NCI-H1092 treated with DMSO at 0.1 percent for 48 hours (cell line): ENCODE results near the gene CHEK1.
"Not testable (repeated sequence)": the region's sequence is repeated elsewhere in the genome, so short reads cannot be mapped to it uniquely, and the experiment has no call there.

ENCODE experiments used
- DNase-seq: peaks from one replicate; lab custom pipeline; 2025; lab: John Stamatoyannopoulos, UW

The CHEK1 gene

DNA sequence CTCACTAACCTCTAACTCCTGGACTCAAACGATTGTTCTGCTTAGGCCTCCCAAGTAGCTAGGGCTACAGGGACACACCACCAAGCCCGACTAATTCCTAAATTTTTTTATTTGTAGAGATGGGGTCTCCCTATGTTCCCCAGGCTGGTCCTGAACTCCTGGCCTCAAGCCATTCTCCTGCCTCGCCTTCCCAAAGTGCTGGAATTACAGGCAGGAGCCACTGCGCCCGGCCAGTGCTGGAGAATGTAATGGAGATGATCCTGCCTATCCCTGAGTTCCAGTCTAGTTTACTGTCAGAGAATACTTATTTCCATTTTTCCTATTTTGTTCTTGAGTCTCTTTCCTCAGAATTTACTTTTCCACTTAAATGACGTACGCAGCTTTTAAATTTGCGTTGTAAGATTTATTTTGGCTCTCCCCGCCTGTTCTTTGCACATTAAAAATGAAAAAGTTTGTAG lies at the start of gene CHEK1:
TSS of gene CHEK1 (plus strand) at position 408 of the 458 bp plus-strand sequence. CDS start 1,606 bp downstream, outside the sequence.
- no peak for DNase-seq

DNA sequence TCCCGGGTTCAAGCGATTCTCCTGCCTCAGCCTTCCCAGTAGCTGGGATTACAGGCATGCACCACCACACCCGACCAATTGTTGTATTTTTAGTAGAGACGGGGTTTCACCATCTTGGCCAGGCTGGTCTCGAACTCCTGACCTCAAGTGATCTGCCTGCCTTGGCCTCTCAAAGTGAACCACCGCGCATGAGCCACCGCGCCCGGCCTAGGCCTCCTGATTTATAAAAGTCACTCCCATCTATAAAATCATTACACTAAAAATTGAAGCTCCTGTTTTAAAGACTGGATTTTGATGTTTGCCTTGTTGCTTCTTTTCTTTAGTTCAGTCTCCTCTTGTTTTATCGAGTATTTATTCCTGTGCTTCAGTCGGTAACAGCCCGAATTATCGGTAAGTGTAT lies 47.8 kb upstream of the CHEK1 start:
- DNase-seq, result not testable (repeated sequence)

DNA sequence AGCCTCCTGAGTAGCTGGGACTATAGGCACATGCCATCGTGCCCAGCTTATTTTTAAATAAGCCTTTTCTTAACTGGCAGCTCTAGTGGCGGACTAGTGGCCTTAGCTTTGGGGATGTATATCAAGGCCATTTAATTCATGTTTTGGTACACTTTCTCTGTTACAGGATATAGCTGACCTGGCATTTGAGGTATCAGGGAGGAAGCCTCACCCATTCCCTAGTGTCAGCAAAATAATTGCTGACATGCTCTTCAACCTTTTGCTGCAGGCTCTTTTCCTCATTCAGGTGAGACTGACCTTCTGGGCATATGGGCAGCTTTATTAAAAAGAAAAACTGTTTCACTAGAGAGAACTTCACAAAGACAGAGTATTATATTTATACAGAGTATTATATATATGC lies 46.2 kb upstream of the CHEK1 start:
- no peak for DNase-seq

DNA sequence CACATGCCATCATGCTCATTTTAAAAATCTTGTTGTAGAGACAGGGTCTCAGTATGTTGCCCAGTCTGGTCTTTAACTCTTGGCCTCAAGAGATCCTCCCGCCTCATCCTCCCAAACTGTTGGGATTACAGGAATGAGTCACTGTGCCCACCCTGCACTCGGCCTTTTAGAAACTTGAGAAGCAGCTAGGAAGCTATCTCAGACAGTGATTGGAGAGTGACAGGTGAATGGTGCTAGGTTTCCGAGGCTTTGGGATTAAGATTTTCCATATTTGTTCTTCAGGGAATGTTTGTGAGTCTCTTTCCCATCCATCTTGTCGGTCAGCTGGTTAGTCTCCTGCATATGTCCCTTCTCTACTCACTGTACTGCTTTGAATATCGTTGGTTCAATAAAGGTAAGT lies 45.2 kb upstream of the CHEK1 start:
- DNase-seq, result no peak

DNA sequence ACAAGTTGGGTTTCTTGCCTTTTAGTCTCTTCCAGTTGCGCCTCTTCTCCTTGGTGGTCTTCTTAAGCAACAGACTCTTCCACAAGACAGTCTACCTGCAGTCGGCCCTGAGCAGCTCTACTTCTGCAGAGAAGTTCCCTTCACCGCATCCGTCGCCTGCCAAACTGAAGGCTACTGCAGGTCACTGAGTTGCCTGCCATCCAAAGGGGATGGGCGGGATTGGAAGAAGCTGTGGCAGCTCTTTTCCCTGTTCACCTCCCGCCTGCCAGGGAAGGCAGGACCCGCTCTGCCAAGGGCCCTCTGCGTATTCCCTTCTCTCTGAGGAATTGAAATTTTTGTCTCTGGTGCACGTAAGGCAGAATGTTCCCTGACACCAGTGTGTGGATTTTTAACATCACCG lies 41.5 kb upstream of the CHEK1 start:
- no peak for DNase-seq

DNA sequence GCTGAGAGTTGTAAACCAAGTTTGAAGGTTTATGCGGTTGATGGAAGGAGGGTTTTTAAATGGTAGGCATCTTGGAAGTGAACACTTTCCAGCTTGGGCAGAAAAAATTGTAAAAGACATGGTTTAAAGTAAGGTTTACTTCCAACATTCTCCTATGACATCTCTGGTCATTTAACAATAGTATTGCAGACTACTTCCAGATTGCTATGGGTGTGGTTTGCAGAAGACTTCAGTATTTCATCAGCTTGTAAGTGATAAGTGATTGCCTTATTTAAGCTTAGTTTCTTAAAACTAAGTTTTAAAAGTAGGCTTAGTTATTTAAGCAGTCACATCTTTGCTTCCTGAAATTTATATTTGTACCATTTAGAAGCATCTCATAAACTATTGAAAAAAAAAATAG lies 39.5 kb upstream of the CHEK1 start:
- DNase-seq, result no peak

DNA sequence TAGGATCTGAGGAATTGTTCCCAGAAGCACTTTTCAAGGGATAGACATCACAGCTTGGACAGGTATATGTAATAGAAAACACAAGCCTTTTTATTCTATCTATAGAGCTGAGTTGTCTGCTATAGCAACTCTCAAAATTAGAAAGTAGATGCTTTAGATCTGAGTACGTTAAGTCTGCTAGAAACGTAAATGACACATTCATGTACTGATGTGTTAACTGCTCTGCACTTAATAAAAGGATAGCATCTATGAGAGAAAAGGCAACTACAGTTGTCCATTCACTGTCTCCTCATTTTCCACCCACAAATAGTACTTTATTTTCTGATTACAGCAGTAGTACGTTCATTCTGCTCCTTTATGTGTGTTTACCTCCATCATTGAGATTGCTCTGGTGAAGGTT lies 38.3 kb upstream of the CHEK1 start:
- no peak for DNase-seq

DNA sequence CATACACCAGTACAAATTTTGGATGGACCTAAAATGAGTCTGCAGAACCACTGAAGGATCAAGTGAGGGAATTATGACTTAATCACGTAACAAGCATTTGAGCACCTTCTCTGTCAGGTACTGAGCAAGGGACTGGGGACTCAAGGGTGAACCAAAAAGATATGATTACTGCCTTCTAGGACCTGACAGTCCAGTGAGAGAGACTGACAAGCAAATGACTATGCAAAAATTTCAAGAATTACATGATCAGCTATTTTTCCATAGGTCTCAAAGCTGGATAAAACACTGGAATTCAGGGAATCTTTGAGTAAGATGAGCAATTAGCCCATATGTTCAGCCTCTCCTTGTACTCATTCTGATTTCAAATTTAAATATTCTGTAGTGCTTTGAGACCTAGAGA lies 37.5 kb upstream of the CHEK1 start:
- DNase-seq, result no peak

DNA sequence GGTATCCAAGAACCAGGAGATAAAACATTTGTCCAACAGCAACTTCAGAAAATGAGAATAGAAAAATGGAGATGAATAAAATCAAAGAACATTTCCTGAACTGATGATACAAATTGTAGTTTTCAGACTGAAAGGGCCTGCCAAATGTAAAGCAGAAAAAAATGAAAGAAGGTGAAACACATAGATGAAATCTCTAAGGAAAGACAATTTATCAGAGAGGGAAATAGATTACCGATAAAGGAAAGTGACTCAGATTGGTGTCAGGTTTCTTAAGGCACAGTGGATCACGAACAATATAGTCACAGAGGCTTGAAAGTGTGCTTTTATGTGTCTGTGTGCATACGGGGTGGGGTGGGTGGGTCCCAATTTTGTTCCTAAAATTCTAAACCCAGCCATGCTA lies 36.5 kb upstream of the CHEK1 start:
- no peak for DNase-seq

DNA sequence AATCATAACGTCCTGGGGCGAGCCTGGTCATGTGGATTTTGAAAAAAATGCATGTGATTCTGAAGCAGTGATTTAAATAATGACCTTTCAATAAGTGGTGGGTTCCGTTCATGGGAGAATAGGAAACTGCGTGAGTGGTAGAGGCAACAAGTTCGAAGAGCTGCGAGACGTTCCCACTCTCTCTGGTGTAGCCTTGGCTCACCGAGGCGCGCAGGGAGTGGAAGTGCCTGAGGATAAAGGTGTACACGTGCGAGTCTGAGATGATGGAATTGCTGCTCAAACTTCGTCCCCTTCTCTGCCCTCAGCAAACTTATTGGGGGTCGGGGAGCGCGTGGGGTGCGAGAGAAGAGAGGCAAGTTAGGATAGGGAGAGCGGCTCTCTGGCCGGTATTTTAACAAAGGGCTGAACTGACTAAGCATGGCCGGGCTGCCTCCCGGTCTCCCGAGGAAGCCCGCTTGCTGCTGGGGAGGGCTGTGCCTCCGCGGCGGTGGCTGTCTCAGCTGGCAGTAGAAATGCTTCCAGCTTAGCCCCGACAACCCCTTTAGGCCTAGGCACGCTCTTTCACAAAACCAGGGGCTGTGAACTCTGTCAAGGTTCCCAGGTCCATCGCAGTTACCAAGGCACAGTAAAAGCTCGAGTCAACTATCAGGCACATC lies 33.2 kb upstream of the CHEK1 start:
- no peak for DNase-seq

DNA sequence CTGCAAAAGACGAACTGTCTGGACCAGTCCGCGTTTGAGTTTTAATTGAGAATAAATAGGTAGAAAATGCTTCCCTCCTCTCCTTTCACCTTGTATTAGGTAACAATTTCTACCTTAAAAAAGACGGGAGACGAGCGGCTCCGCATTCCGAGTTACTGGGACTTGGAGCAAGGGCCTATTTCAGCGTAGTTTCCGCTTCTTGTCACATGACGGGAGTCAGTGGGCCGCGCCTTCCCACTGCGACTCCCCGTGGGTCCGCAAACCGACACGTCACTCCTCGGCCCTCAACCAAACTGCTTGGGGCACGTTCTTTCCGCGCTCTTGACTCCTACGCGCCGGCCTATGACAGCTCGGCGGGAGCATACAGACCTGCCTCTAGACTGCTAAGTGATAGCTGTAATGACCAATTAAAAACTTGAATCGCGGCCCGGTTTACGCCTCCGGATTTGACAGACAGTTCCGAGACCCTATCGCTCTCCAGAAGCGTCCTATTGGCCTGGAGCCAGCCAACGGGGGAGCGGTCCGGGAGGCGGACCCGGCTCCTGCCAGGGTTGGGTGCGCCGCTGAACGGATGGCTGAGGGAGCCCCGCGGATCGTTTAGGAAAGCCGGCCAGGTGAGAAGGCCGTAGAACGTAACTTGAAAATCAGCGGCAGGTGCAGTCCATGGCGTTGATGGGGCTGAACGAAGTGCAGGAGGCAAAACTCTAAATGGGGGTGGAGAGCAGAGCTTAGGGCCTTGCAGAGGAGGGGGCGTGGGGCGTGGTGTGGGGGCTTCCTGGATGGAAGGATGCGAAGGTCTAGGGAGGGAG lies 32.5 kb upstream of the CHEK1 start, which contains the start of gene STT3A:
TSS of gene STT3A (plus strand) at position 548 of the 809 bp plus-strand sequence. CDS start 3,064 bp downstream, outside the sequence.
- peak; percentile 100 for DNase-seq

DNA sequence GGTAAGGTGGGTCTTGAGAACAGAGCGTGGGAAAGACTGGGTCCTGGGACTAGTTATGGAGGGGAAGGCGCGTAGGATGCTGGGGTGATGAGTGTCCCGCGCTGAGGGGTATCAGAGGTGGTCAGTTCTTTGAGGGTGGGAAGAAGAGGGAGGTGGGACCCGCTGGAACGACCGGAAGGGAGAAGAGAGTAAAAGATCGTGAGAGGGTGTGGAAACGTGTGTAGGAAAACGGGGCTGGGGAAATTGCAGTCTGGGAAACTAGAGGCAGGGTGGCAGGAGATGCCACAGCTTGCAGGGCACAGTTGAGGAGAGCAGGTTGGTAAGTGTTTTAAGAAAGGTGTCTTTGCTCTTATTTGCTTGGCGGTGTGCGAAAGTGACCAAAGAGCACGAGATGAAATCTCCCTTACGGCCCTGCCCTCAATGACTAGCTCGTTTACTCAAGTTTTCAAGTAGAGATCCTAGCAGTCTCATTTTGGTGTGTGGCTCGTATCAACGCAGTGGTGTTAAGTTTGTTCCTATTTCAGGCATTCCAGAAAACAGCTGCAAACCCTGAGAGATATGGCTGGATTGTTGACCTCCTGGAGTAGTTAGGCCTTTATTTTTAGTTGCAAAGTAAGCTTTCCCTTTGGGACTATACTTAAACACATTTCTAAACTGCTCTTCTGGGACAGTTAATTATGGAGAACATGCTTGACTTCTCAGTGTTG lies 31.7 kb upstream of the CHEK1 start:
- peak; percentile 71 for DNase-seq

DNA sequence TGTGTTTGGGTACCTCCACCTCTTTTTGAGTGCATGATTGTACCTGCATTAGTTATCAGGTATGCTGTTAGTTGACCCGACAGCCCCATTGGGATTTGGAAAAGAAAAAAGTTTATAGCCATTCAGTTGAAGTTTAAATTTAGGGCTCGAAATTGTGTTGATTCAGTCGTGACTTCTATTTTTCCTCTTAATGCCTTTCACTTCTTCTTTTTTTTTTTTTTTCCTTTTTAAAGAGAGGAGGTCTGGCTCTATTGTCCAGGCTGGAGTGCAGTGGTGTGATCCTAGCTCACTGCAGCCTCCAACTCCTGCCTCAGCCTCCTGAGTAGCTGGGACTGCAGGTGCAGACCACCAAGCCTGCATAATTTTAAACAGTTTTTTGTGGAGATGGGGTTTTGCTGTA lies 30.0 kb upstream of the CHEK1 start:
- DNase-seq, result no peak

DNA sequence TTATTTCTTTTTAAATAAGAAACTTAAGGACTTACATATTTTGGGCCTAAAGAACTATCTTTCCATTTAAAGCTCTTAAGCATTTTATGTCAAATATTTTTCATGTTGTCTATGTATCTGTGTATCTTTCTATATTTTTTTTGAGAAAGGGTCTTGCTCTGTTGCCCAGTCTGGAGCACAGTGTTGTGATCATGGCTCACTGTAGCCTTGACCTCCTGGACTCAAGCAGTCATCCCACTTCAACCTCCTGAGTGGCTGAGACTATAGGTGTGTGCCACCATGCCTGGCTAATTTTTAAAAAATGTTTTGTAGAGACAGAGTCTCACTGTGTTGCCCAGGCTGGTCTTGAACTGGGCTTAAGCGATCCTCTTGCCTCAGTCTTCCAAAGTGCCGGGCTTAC lies 24.3 kb upstream of the CHEK1 start:
- DNase-seq, result no peak

DNA sequence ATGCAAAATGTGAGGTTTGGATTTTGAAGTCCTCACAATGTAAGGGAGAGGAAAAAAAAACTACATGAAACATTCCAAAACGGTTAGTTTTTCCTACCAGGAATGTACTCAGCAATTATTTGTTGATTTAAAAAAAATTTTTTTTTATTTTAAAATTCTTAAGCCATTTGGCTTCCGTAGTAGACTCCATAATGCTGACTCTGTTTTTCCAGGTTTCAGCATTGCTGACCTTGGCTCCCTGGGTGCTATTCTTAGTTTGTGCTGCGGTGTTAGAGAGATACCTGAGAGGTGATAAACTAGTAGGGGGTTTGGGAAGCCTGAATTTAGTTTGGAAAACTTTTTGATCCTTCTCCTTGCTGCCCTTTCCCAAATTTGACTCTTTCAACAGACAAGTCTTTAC lies 21.8 kb upstream of the CHEK1 start:
- DNase-seq, result no peak

DNA sequence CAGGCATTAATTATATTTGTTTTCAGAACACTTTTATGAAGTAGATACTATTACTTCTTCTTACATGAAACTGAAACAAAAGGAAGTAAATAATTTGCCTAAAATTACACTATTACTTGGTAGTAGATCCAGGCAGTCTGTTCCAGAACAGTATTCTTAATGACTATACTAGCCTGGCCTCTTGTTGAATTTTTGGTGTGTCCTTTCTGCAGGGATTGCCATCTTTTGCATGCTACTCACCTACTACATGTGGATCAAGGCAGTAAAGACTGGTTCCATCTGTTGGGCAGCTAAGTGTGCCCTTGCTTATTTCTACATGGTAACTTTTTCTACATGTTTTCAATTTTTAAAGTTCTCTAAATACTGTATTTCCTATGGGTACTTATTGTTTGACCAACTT lies 19.5 kb upstream of the CHEK1 start:
- DNase-seq, result no peak

DNA sequence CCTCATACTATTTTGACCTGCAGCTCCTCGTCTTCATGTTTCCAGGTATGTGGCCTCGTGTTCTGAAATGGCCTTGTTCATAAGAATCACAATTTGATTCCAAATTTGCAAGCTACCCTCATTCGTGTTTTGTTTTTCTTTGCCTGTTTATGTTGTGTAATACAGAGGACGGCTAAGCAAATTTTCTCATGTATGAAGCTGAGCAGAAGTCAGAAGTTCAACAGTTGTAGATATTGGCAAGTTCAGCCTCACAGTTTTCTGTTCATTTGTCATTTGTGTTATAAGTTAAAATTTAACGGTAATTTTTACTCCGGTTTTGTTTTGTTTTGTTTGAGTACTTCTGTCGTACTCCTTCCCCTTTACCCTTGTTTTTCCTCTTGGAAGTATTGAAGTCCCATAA lies 15.4 kb upstream of the CHEK1 start:
- no peak for DNase-seq

DNA sequence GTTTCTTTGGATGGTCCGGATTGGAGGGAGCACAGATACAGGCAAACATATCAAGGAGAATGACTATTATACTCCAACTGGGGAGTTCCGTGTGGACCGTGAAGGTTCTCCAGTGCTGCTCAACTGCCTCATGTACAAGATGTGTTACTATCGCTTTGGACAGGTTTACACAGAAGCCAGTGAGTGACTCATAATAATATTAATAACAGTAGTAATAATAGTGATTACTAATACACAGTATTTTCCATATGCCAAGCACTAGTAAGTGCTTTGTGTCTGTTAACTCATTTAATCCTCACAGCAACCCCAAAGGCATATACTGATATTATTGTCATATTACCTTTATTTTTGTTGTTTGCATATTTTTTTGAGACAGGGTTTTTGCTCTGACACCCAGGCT lies 6.6 kb upstream of the CHEK1 start:
- no peak for DNase-seq

DNA sequence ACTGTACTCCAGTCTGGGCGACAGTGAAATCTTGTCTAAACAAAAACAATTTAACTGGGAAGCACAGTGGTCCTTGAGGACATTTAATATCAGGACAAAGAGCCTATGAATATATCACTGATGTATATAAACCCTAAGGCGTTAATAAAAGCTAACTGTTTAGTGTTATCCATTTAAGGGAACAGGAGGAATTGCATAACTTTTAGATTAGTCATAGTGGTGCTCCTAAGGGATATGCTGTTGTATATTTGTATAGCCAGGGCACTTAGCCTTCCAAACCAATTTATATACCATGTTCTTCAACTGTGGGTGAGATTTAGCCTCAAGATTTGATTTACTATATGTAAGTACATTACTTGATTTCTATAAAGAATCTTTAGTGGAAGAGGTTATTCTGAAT lies 3.0 kb upstream of the CHEK1 start:
- no peak for DNase-seq

DNA sequence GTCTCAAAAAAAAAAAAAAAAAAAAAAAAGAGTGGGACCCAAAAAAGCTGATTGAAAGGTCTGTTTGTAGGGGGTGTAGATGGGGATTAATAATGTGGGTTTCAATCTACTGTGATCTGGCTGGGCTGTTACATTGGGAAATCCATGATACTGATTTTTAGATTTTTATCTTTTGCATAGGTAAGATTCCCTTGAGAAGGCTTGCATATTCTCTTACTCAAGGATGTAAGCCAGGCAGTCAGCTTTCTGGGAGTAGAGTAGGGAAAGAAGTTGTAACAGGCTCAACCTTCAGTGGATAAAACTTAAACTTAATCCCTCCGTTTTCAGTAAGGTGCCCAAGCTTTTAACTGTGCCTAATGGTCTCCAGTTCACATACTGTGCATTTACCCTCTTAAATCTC lies 1.9 kb upstream of the CHEK1 start:
- DNase-seq, result no peak

DNA sequence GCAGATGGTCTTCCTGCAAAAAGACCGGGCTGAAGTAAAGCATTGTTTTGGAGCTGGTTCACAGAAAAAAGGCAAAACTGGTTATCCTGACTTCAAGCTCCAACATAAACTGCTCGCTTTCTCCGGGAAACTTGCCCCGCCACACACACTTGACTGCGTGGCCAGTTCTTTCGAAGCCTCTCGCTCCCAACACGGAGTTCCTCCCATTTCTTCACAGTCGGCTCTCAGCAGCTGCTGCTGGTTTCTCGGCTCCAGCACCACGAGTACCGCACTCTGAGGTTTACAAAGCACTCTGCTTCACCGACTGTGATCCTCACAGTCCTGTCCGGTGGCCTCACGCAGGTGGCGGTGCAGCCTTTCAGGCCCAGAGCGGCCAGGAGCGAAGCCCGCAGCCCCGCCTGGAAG lies 264 bp downstream of the CHEK1 start:
- no peak for DNase-seq

DNA sequence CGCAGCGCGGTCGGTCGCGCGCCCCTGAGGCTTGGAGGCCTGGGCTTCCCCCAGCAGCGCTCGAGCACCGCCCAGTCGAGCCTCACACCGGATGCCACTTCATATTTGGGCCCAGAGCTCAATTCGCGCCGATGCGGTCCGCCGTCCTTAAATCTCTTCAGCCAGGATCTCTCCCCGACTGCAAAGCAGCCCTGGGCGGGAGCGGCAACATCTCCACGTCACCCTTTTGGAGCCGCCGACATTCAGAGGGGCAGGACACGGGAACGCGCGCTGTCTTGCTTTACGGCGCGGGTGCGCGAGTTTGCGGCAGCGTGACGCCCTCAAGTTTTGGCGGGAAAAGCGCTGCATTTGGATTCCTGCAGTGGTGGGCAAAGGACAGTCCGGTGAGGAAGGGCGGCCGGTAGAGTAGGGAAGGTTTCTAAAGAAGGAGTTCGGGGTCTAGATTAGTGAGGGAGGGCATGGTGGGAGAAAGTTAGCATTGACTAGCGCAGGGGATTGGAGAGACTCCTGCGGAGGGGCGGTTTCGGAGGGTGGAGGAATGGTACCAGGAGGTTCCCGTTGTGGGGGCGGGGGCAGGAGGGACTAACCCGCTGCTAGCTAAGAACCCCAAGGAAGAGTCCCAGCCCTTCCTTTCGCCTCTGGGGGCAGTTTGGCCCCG lies 796 bp downstream of the CHEK1 start:
- peak; percentile 95 for DNase-seq
